IMR-90 (cell line): ENCODE measurements around the gene PRKCA. TPM values are rescaled to one million over a fixed set of nuclear protein-coding genes. Genes with fewer than 3 reads are reported as not detected.

Experiments
- ATAC-seq: fragments of 200-7000 bp; cut with Tn5 transposase; 2 replicates; pipeline ENCODE4 v1.9.1; 2020; ENCODE audit warnings: low read depth, mild to moderate bottlenecking, moderate library complexity
- BruUV-seq: library from RNA; stranded (reverse); fragments of 400-500 nt; replicated peaks from 2 replicates; lab custom pipeline; 2021; lab: Mats Ljungman, UMichigan
- CTCF ChIA-PET: fragments of 300-600 bp; formaldehyde crosslinking; extraction: SDS; loops from one replicate; lab custom pipeline; 2021; ENCODE audit warnings: antibody characterized with exemption; lab: Yijun Ruan, JAX
- POLR2A ChIA-PET: fragments of 300-600 bp; sonication (Branson Sonifier 250); formaldehyde crosslinking; loops from one replicate; lab custom pipeline; 2022; ENCODE audit warnings: antibody characterized with exemption; ENCODE audit not compliant: unreplicated experiment; lab: Charles Lee
- DNase-seq: peaks from one replicate; pipeline ENCODE4 v3.0.0; 2013
- H2AFZ ChIP-seq: replicated peaks from 2 replicates; pipeline ENCODE3; 2013; ENCODE audit warnings: low read length, mild to moderate bottlenecking; ENCODE audit not compliant: poor library complexity
- H2AK5ac ChIP-seq: 2 replicates; pipeline ENCODE4 v1.6.1; 2013; ENCODE audit warnings: low read depth, low read length, inconsistent platforms
- H2AK9ac ChIP-seq: replicated peaks from 2 replicates; pipeline ENCODE3; 2013; ENCODE audit warnings: mild to moderate bottlenecking, low read depth, low read length, moderate library complexity; ENCODE audit not compliant: poor library complexity
- H2BK120ac ChIP-seq: 2 replicates; pipeline ENCODE4 v1.6.1; 2013; ENCODE audit warnings: low read depth, low read length, inconsistent platforms
- H2BK15ac ChIP-seq: 3 replicates; pipeline ENCODE4 v1.6.1; 2013; ENCODE audit warnings: low read depth, low read length, inconsistent platforms
- H2BK20ac ChIP-seq: 2 replicates; pipeline ENCODE4 v1.6.1; 2013; ENCODE audit warnings: low read depth, mild to moderate bottlenecking, inconsistent platforms, low read length, moderate library complexity
- H2BK5ac ChIP-seq: 2 replicates; pipeline ENCODE4 v1.6.1; 2013; ENCODE audit warnings: mild to moderate bottlenecking, low read depth, low read length, inconsistent platforms; ENCODE audit not compliant: poor library complexity, severe bottlenecking
- H3K14ac ChIP-seq: replicated peaks from 2 replicates; pipeline ENCODE4 v1.6.1; 2013; ENCODE audit warnings: low read depth, low read length, inconsistent platforms
- H3K18ac ChIP-seq: 2 replicates; pipeline ENCODE4 v1.6.1; 2013; ENCODE audit warnings: low read depth, low read length, control low read depth
- H3K23ac ChIP-seq: 2 replicates; pipeline ENCODE4 v1.6.1; 2013; ENCODE audit warnings: low read depth, low read length, inconsistent platforms
- H3K27ac ChIP-seq: 2 replicates; pipeline ENCODE4 v1.5.1; 2013; ENCODE audit warnings: mild to moderate bottlenecking, control low read depth, low read length; ENCODE audit not compliant: insufficient read depth
- H3K27me3 ChIP-seq: 2 replicates; pipeline ENCODE4 v1.6.1; 2013; ENCODE audit warnings: low read length; ENCODE audit not compliant: control insufficient read depth, insufficient read depth
- H3K36me3 ChIP-seq: 2 replicates; pipeline ENCODE4 v1.6.1; 2013; ENCODE audit warnings: low read length, mixed read lengths; ENCODE audit not compliant: control insufficient read depth, insufficient read depth
- H3K4ac ChIP-seq: 2 replicates; pipeline ENCODE4 v1.6.1; 2013; ENCODE audit warnings: low read depth, low read length, inconsistent platforms
- H3K4me1 ChIP-seq: 2 replicates; pipeline ENCODE4 v1.6.1; 2013; ENCODE audit warnings: low read length, mixed read lengths; ENCODE audit not compliant: control insufficient read depth, insufficient read depth
- H3K4me2 ChIP-seq: 2 replicates; pipeline ENCODE4 v1.6.1; 2013; ENCODE audit warnings: low read depth, mild to moderate bottlenecking, control low read depth, low read length, moderate library complexity
- H3K4me3 ChIP-seq: 2 replicates; pipeline ENCODE4 v1.5.1; 2013; ENCODE audit warnings: low read depth, mild to moderate bottlenecking, control low read depth, low read length, moderate library complexity; ENCODE audit not compliant: insufficient read depth
- H3K56ac ChIP-seq: 2 replicates; pipeline ENCODE4 v1.6.1; 2013; ENCODE audit warnings: low read length, inconsistent platforms; ENCODE audit not compliant: insufficient read depth; ENCODE audit errors: extremely low read depth
- H3K79me1 ChIP-seq, 2 experiments: 2 replicates each; pipeline ENCODE4 v1.6.1; 2013; ENCODE audit warnings: low read length in 2 of 2, inconsistent platforms in 1 of 2, low read depth in 1 of 2
- H3K9ac ChIP-seq: 2 replicates; pipeline ENCODE4 v1.6.1; 2013; ENCODE audit warnings: low read depth, low read length, control low read depth
- H3K9me1 ChIP-seq: 2 replicates; pipeline ENCODE4 v1.6.1; 2013; ENCODE audit warnings: low read length, inconsistent platforms; ENCODE audit not compliant: insufficient read depth
- H3K9me3 ChIP-seq: 2 replicates; pipeline ENCODE4 v1.6.1; 2013; ENCODE audit warnings: low read length; ENCODE audit not compliant: control insufficient read depth, insufficient read depth
- H4K20me1 ChIP-seq: 2 replicates; pipeline ENCODE4 v1.6.1; 2013; ENCODE audit warnings: low read length, inconsistent platforms; ENCODE audit not compliant: insufficient read depth
- H4K5ac ChIP-seq: 2 replicates; pipeline ENCODE4 v1.6.1; 2013; ENCODE audit warnings: mild to moderate bottlenecking, low read depth, low read length, control low read depth
- H4K8ac ChIP-seq, 2 experiments: 2 replicates each; pipeline ENCODE4 v1.6.1; 2013; ENCODE audit warnings: low read depth in 2 of 2, low read length in 2 of 2, control low read depth in 1 of 2, inconsistent platforms in 1 of 2
- H4K91ac ChIP-seq: 2 replicates; pipeline ENCODE4 v1.6.1; 2013; ENCODE audit warnings: low read depth, low read length, inconsistent platforms; ENCODE audit not compliant: insufficient read depth
- BHLHE40 ChIP-seq: fragments of 150-350 bp; IDR thresholded peaks from 2 replicates; pipeline ENCODE4 v1.6.1; 2016; ENCODE audit warnings: mild to moderate bottlenecking, low read depth, low read length
- CEBPB ChIP-seq: IDR thresholded peaks from 2 replicates; pipeline ENCODE4 v1.6.1; 2012; ENCODE audit warnings: low read depth, low read length, improper control_type of control experiment
- CHD1 ChIP-seq: IDR thresholded peaks from 2 replicates; pipeline ENCODE4 v1.6.1; 2012; ENCODE audit warnings: low read depth, low read length, improper control_type of control experiment
- CTCF ChIP-seq: conservative IDR thresholded peaks from 2 replicates; pipeline ENCODE4 v1.5.1; 2012; ENCODE audit warnings: mild to moderate bottlenecking, low read depth, low read length, improper control_type of control experiment
- ELK1 ChIP-seq: fragments of 150-350 bp; IDR thresholded peaks from 2 replicates; pipeline ENCODE4 v1.6.1; 2016; ENCODE audit warnings: low read depth, mild to moderate bottlenecking, low read length, moderate library complexity, borderline replicate concordance
- FOS ChIP-seq: fragments of 150-350 bp; IDR thresholded peaks from 2 replicates; pipeline ENCODE4 v1.6.1; 2016; ENCODE audit warnings: low read depth, low read length
- MAFK ChIP-seq: IDR thresholded peaks from 2 replicates; pipeline ENCODE4 v1.6.1; 2012; ENCODE audit warnings: low read depth, low read length, improper control_type of control experiment
- MAZ ChIP-seq: IDR thresholded peaks from 2 replicates; pipeline ENCODE4 v1.6.1; 2012; ENCODE audit warnings: low read depth, mild to moderate bottlenecking, low read length, improper control_type of control experiment, moderate library complexity, borderline replicate concordance
- MXI1 ChIP-seq: IDR thresholded peaks from 2 replicates; pipeline ENCODE4 v1.6.1; 2012; ENCODE audit warnings: low read depth, mild to moderate bottlenecking, low read length, moderate library complexity, borderline replicate concordance
- NFE2L2 ChIP-seq: fragments of 150-350 bp; IDR thresholded peaks from 2 replicates; pipeline ENCODE4 v1.6.1; 2016; ENCODE audit warnings: low read depth, mild to moderate bottlenecking, low read length
- POLR2A ChIP-seq: IDR thresholded peaks from 2 replicates; pipeline ENCODE4 v1.6.1; 2012; ENCODE audit warnings: mild to moderate bottlenecking, low read depth, low read length
- RAD21 ChIP-seq: IDR thresholded peaks from 2 replicates; pipeline ENCODE4 v1.6.1; 2012; ENCODE audit warnings: low read length, improper control_type of control experiment
- RCOR1 ChIP-seq: IDR thresholded peaks from 2 replicates; pipeline ENCODE4 v1.6.1; 2012; ENCODE audit warnings: mild to moderate bottlenecking, low read length, improper control_type of control experiment; ENCODE audit not compliant: insufficient replicate concordance
- RFX5 ChIP-seq: IDR thresholded peaks from 2 replicates; pipeline ENCODE4 v1.8.0; 2012; ENCODE audit warnings: low read depth, mild to moderate bottlenecking, low read length, moderate library complexity
- SMC3 ChIP-seq: fragments of 150-350 bp; IDR thresholded peaks from 2 replicates; pipeline ENCODE4 v1.6.1; 2016; ENCODE audit warnings: low read depth, mild to moderate bottlenecking, antibody characterized with exemption, low read length, moderate library complexity
- USF2 ChIP-seq: fragments of 150-350 bp; IDR thresholded peaks from 2 replicates; pipeline ENCODE4 v1.6.1; 2017; ENCODE audit warnings: mild to moderate bottlenecking, antibody characterized with exemption, low read length, low read depth
- WGBS, 2 experiments: methylation state at CpG; one replicate each; pipeline versions ENCODE4 v1.1.5 to v1.1.7; 2013; ENCODE audit warnings: missing lambda C conversion rate in 2 of 2; ENCODE audit not compliant: insufficient read length in 1 of 2; ENCODE audit errors: extremely low coverage in 2 of 2; 5-methylcytosine and 5-hydroxymethylcytosine counted together
- dilution Hi-C: fragments of 300-500 bp; cut with HindIII; formaldehyde crosslinking; loops from one replicate; pipeline ENCODE4 v1.14.3; 2018; ENCODE audit warnings: low sequenced_read_pairs; ENCODE audit not compliant: unreplicated experiment
- in situ Hi-C: fragments of 300-500 bp; cut with MboI; formaldehyde crosslinking; loops from 3 replicates; pipeline ENCODE4 v1.14.3; 2019; ENCODE audit warnings: low sequenced_read_pairs, inconsistent platforms, mixed read lengths
- intact Hi-C: fragments of 100-400 bp; cut with micrococcal nuclease; formaldehyde crosslinking; loops from 2 replicates; pipeline ENCODE4 v1.10.0; 2022
- polyA plus RNA-seq, 3 experiments: library from polyadenylated mRNA; depleted of rRNA; stranded (reverse); fragments of >200 nt; gene quantifications; 2 replicates each; pipeline ENCODE4 v1.2.3, GENCODE V29; 2012; ENCODE audit warnings: low replicate concordance in 1 of 3
- total RNA-seq: library from RNA; depleted of rRNA; stranded (reverse); fragments of >200 nt; gene quantifications from 2 replicates; pipeline ENCODE4 v1.2.3, GENCODE V29; 2012

The PRKCA gene
- total and polyA plus RNA-seq, 2 of the 4 experiments (the other 2 are of a cell fraction): 31.0 to 46.0 TPM

GRCh38 chr17:66443606-66444005 is 141.2 kb downstream of the PRKCA start:
- H2AK9ac ChIP-seq: no peak overlapping the region
- WGBS, 2 experiments: 76% methylated on average over 4 of the region's 9 CpGs; no CpG with 5 or more reads in 1 of the 2 experiments
- dilution Hi-C loops (no loop called here), intact Hi-C loops (no loop called here), in situ Hi-C loops (no loop called here)
- H4K91ac ChIP-seq: no peak overlapping the region
- TF ChIP-seq BHLHE40 (no peak), NFE2L2 (no peak), ELK1 (no peak), RFX5 (no peak), USF2 (no peak), FOS (no peak), POLR2A (no peak), SMC3 (no peak), MAZ (no peak), MXI1 (no peak), RCOR1 (no peak), MAFK (no peak), RAD21 (no peak), CHD1 (no peak), CEBPB (no peak), CTCF (no peak)
- H2AK5ac ChIP-seq: no peak overlapping the region
- H3K14ac ChIP-seq: no peak overlapping the region
- H2AFZ ChIP-seq: no peak overlapping the region
- no peaks in the 10 kb centered on the region for H3K27me3 ChIP-seq
- H3K36me3 ChIP-seq: peaks cover 4% of the 10 kb centered on the region; the same call in 1 of the 2 replicates
- peaks cover 2% of the 10 kb centered on the region for H3K4me1 ChIP-seq
- H2BK120ac ChIP-seq: no peak overlapping the region
- H3K23ac ChIP-seq: no peak overlapping the region
- H3K79me1 ChIP-seq: peaks cover 61 to 90% of the 10 kb centered on the region in 2 experiments
- ChIA-PET CTCF (no interaction called here), POLR2A (no interaction called here)
- no peak overlapping the region for H3K4me2 ChIP-seq
- no peak overlapping the region for H3K4ac ChIP-seq
- H3K4me3 ChIP-seq: no peak overlapping the region
- DNase-seq: no peak
- no peak overlapping the region for H2BK15ac ChIP-seq
- no peak overlapping the region for H3K56ac ChIP-seq
- H2BK20ac ChIP-seq: no peak overlapping the region
- no TSS peak for BruUV-seq
- peaks cover 23% of the 10 kb centered on the region for H4K20me1 ChIP-seq
- no peak overlapping the region for H4K8ac ChIP-seq
- H3K27ac ChIP-seq: no peak overlapping the region
- H3K18ac ChIP-seq: no peak overlapping the region
- H3K9me3 ChIP-seq: no peaks in the 10 kb centered on the region
- ATAC-seq: no peak
- no peak overlapping the region for H4K5ac ChIP-seq
- H3K9me1 ChIP-seq: peaks cover 19% of the 10 kb centered on the region
- H3K9ac ChIP-seq: no peak overlapping the region
- H2BK5ac ChIP-seq: no peak overlapping the region
